Left hindlimb (tissue), 1 donor: ENCODE data around the gene PLLP.
"Not testable (repeated sequence)": the region's sequence is repeated elsewhere in the genome, so short reads cannot be mapped to it uniquely, and the experiment has no call there.

Source experiments
- DNase-seq: peaks from one replicate; pipeline ENCODE4 v3.0.0-alpha.2; 2018

The PLLP gene

DNA sequence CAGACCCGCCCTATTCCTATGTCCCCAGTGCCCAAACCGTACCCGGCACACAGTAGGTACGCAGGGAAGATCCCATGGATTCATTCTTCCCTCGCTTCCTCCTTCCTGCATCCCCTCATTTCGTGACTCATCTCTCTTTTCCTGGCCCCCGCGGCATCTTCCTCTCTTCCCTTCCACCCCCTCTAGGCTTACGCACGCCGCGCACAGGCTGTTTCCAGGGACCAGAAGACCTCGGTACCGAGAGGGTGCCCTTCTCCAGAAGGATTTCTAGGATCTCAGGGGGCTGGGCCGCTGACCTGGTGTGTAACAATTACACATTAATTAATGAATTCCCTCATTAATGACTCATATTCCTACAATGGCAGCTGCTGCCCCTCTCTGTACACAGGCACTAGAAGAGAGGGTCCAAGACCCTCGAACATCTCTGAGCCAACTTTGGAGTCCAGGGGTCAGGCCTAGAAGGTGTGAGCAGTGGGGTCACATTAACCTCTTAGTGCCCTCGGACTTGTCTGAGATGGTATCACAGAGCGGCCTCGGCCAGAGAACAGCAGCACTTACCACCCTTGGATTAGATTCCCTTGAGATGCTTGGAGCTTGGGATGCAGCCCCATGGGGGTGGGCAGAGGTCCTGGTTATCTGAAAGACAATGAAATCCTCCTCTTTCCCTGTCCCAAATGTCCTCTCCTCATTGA is 16.8 kb upstream of the PLLP start:
- DNase-seq: peak; percentile 42

DNA sequence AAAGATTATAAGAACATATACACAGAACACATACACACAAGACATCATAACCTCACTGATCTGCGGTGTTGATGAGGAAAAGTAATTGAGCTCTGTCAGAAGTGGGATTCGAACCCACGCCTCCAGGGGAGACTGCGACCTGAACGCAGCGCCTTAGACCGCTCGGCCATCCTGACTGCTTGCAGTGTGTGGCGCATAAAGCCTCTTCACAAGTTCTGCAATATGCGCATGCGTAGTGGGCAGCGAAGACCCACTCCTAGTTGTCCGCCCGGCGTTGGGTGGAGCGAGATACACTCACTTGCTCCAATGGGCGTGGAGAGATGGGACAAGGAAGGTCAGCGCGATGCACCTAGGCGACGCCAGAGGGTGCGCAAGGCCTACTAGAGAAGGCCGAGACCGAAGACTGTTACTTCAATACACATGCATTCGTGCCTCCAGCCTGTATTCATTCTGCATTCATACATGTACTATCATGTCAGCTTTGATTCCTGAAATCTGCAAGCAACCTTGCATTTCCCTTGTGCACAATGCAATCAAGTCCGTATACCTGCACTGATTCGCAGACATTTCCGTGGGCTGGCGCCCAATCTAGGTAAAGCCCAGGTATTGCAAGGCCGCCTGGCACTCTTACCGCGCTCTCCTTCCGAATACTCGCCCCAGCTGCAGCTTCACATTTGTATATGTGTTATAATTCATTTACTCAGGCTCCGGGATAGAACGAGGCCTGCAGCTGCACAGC is 16.1 kb upstream of the PLLP start:
- DNase-seq: peak; percentile 99

DNA sequence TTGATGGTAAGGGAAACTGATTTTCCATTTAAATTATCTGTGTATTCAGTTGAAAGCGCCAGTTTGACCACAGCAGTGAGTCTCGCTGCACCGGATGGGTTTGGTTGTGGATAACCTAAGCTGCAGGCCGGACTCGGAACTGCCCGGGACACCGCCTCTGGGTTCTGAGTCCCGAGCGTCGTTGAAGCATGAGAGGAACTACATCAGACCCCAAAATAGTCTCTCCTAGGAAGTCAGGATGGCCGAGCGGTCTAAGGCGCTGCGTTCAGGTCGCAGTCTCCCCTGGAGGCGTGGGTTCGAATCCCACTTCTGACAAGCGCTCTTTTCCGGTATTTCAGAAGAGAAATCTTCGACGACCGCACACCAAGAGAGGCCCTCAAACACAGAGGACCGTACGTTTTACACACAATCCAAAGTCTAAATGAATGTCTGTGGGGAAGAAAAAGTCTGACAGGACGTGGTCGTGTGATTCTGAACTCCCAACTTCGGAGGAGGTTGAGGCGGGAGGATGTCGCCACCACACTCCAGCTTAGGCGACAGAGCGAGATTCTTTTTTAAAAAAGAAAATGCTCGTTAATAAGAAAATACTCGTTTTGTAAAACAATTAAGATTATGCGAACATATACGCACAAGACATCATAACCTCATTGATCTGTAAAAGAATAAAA is 15.4 kb upstream of the PLLP start:
- peak; percentile 90 for DNase-seq

DNA sequence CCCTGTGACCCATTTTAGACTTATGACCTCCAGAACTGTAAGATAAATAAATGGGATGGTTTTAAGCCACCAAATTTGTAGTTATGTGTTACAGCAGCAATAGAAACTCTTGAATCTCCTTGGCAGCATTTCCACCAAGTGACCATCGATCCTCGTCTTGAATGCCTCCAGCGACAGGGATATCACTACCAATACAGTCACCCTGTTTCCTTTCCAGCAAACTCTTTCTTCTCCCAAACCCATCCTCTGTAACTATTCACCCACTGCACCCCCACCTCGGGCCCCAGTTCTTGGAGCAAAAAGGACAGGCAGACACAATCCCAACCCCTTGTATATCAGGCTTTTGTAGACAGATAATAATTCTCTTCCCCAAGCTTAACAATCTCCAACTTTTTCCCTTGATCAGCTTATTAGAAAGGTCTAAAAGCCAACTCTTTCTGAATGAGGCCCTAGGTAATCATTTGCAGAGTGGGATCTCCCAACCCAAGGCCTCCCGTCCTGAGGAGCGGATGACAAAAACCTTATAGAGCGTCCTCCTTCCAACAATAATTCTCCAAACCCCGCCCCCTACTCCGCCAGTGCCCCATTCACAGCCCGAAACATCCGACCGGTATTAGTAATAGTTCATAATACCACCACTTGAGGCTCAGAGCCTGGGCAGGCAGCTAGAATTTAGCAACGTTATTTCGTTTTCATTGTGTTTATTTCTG is 14.7 kb upstream of the PLLP start:
- DNase-seq: no peak

DNA sequence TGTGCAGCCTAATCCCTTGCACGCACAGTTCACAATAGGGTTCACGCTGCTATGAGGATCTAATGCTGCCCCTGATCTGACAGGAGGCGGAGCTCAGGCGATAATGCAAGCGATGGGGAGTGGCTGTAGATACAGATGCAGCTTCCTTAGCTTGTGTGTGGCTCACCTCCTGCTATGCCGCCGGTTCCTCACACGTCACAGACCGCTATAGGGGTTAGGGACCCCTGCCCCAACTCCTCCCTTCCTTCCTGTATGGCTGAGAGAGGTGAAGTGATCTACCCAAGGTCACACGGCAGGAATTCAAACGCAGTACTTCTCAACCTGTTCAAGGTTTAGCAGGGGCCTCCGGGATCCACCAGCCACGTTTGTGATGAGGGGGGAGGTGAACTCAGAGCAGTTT is 13.4 kb upstream of the PLLP start:
- no peak for DNase-seq

DNA sequence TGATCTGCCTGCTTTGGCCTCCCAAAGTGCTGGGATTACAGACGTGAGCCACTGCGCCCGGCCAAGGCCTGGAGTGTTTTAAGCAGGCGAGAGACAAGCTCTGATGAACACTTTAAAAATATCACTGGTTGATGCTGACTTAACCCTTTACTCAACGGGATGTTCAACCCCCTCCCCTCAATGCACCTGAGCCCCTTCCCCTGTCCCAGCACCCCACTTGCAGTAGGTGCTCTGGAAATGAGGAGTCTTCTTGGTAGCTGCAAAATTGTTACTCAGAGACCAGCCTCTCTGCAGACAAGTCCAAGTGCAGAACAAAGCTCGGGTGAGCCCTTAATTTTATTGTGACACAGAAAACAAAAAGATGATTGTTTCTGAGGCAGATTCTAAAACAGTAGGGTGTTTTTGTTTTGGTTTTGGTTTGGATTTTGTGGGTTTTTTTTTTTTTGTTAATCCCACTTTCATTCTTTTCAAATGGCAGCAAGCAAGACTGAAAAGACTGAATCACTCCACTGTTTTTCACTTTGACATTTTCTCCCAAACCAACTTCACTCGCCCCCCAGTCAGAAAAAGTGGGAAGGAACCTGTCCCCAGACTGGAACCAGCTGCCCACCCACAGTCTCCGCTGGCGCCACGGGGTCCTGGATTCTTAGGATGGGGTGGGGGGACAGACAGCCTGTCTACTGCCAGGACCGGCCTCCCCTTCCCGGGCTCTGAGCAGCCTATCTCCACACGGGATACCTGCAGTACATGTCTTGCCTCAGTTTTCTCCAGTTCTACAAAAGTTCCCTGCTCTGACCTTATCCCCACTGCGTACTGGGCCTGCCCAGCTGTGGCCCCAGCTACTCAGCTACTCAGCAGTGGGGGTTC is 5.2 kb upstream of the PLLP start:
- no peak for DNase-seq

DNA sequence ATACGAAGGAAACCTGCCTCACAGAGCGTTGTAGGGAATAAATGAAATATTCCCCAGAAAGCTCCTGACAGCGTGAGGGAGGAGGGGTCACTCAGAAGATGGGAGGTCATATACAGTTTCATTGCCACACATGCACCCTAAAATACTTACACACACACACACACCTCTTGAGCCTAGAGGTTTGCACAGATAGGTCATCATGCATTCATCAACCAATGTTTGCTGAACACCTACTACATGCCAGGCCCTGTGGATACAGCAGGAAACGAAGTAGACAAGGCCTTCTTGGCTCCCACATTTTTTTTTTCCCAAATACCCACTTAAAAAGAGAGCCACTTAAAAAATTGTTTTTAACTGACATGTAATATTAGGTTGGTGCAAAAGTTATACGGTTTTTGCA is 907 bp upstream of the PLLP start:
- DNase-seq: no peak

DNA sequence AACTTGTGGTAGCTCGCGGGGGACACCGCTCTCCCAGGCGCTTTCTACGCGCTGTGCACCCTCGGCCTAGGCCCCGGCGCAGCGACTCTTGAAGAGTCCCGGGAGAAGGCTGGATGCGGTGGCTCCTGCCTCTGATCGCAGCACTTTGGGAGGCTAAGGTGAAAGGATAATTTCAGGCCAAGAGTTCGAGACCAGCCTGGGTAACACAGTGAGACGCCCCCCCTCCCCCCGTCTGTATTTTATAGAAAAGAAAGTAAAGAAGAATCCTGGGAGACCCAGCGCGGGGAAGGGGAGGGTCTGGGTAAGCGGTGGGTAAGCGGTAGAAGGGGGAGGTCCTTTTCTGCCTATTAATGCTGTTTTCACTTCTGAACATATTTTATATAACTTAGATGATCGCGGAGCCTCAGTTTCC is 486 bp upstream of the PLLP start:
- no peak for DNase-seq

DNA sequence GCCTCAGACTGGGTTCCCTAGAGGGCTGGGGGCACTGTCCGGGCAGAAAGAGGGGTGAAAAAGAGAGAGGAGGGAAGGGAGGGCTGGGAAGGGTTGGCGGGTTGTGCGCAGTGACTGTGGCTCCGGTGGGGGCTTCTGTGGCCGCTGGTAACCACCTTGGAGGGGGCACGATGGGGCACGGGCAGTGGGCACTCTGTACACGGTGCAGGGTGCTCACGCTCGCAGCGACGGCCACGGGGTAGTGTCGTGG is 588 bp downstream of the PLLP start:
- no peak for DNase-seq

DNA sequence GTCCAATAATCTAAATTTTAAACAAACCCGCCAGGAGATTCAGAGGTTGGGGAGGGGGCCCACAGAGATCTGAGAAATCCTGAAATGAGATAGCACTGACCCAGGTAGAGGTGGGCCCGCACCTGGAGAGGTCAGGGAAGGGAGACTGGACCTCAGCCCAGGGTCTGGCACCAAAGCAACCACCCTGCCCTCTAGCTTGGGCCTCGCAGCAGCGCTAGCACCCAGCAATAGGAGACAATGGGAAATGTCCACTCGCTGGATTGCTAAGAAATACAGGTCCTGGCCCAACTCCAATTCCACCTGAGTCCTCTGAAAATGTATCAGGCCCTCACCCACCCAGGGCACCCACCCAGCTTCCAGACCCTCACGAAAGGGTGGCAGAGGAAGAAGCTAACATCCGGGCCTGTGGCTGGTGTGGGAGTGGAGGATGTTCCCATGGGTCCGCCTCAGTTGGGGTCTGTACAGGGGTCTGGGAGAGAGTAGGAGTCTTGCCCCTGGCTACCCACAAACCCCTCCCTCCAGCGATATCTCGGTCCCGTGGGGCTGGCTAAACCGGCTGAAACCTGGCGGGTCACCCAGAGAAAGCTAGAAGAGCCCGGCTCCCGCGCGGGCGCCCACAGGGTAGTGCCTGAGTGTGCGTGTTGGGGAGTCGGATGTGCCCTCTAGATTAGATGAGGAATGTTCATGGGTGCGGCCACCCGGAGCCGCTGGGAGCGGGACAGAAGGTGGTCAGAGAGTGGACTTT is 1.1 kb downstream of the PLLP start:
- no peak for DNase-seq

DNA sequence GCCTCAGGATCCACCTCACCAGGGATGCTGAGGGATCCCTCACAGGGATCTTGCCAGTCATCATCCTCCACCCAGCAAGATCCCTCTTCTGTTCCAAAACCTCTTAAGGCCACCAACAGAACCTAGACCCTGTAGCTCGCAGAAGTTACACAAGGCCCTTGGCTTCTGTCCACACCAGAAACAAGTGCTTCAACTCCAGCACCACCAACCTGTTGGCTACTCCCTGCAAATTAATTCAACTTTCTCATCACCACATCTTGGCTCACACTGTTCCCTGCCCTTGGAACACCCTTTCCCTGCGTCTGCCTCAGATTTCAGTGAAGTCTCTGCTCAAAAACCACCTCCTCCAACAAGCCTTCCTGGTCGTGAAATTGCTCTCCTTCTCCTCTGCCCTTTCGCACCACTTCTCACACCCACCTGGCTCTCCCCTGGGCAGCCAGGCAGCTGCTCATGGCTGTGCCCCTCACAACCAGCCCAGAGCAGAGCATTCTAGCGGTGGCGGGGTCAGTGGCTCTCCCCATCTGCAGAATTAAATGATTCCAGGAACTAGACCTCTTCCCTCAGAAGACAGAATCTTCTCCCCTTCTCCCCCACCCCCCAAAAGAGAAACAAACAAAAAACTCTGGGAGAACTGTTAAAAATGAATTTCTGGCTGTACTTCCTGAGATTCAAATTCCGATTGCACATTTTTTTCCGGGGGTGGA is 1.8 kb downstream of the PLLP start:
- no peak for DNase-seq

DNA sequence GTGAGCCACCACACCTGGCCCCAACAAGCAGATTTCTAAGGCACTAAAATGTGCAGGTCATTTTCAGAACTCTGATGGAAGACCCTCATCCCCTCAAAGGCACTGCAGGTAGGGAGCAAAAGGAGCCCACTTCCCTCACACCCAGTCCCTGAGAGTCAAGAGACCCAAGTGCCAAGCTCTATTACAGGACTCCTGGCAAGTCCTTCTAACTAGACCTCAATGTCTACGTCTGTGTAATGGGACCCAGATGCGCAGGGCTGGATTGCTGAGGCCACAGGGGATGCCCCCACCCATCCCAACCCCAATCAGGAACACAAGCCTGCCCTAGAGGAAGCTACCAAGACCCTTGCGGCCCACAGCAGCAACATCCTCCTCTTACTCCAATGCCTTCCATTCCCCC is 2.7 kb downstream of the PLLP start:
- no peak for DNase-seq

DNA sequence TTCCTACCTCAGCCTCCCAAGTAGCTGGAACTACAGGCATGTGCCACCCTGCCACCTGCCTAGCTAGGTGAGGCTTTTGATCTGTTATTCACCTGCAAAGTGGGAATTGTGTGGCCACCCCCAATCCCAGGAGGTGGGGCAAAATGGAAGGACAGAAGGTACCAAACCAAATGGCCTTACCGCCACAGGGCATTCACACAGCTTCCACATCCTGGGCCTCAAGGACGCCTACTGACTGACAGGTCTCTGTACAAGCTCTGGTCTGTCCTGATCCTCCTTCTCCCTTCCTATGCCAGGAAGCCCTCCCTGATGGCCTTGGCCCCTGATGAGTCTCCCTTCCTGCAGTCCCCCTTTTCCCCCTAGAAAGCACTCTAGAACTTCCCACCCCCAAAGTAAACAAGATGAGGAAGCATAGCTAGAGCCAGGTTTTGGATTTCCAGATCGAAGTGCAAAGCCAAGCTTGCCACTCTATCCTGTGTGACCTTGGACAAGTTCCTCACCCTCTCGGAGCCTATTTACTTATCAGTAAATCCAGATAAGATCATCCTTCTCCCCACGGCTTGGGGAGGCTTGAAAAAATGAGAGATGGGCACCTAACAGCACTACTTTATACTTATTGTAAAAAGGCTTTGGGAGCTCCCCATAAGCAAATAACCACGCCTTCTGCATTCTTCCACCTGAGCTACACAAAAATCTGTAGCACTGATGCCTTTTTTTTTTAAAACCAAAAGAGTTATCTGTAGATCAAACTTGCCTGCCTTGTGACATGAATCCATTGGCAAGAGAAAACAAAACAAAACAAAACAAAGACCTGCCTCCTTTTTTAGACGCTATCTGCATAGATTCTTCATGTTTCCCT is 4.5 kb downstream of the PLLP start:
- no peak for DNase-seq

DNA sequence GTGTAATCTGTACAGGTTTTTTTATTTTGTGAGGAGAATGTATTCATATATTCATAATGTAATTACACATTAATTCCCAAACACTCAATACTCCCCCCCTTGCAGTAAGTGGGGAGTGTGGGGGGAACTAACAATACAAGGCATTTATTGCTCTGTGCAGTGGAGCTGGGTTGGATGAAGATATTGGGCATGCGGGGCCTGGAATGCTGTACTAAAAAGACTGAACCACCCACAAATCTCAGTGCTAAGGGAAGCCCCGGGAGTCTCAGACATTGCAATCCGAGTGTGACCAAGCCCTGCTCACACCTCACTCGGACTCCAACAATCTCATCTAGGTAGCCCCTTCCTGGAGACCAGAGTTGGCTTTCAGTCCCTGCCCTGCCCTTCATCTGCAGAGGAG is 6.0 kb downstream of the PLLP start:
- DNase-seq: no peak

DNA sequence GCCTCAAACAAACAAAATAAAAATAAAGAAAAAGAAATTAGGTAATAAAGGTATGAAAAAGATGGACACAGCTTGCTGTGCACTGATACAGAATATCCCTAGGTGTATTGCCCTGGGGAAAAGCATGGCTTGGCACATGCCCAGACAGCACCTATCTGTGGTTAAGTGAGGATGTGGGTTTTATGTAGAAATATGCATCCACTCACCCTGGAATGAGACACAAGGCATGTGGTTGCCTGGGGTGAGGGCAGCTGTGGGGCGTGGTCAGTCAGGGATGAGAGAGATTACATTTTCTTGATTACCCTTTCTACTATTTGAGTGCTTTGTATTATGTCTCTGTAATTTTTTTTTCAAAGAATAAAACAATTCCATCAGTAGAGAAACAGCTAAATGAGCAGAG is 6.9 kb downstream of the PLLP start:
- no peak for DNase-seq

DNA sequence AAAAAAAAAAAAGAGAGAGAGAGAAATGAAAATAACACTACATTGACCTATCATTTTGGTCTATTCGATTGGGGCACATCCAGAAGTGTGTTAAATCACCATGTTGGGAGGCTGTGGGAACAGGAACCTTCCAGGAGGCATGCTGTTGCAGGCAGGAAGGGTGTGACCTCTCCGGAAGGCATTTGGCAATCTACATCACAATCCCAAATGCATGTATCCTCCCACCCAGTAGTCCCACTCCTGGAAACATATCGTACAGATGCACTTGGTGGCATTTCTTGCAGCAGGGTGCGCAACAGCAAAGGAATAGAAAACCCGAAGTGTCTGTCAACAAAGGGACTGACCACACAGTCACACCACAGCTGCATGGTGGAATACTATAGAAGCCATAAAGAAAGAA is 7.9 kb downstream of the PLLP start:
- no peak for DNase-seq

DNA sequence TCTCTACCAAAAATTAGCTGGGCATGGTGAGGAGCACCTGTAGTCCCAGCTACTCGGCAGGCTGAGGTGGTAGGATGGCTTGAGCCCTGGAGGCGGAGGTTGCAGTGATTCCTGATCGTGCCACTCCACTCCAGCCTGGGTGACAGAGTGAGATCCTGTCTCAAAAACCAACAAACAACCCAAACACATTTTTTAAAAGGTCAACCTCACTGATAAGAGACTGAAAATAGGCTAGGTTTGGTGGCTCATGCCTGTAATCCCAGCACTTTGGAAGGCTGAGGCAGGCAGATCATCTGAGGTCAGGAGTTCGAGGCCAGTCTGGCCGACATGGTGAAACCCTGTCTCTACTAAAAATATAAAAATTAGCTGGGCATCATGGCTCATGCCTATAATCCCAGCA is 8.5 kb downstream of the PLLP start:
- DNase-seq: not testable (repeated sequence)

DNA sequence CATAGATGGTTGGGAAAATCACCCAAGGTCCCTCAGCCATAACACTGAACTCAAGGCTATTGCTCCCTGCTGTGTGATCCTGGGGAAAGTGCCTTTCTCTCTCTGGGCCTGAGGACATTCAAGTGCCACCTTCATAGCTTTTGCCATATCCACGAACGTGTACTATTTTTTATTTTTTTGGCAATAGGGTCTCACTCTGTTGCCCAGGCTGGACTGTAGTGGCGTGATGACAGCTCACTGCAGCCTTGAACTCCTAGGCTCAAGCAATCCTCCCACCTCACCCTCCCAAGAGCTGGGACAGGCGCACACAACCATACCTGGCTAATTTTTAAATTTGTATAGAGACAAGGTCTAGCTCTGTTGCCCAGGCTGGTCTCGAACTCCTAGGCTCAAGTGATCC is 10.6 kb downstream of the PLLP start:
- DNase-seq: no peak

DNA sequence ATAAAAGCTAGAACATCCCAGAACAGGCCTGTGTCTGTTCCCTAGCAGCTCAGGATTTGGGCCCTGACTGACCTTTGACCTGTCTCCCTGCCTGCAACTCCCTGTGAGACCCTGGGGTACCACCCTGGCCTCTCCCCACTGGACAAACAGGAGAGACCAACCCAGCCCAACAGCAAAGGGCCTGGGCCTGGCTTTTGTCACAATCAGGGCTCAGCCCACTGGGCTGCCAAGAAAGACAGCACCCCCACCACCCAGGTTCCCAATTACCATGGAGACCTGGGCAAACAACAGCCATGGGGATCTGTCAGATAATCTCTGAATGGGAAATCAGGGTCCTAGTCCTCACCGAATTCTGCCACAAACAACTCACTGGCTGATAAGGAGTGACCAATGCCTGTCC is 11.1 kb downstream of the PLLP start:
- DNase-seq: no peak

DNA sequence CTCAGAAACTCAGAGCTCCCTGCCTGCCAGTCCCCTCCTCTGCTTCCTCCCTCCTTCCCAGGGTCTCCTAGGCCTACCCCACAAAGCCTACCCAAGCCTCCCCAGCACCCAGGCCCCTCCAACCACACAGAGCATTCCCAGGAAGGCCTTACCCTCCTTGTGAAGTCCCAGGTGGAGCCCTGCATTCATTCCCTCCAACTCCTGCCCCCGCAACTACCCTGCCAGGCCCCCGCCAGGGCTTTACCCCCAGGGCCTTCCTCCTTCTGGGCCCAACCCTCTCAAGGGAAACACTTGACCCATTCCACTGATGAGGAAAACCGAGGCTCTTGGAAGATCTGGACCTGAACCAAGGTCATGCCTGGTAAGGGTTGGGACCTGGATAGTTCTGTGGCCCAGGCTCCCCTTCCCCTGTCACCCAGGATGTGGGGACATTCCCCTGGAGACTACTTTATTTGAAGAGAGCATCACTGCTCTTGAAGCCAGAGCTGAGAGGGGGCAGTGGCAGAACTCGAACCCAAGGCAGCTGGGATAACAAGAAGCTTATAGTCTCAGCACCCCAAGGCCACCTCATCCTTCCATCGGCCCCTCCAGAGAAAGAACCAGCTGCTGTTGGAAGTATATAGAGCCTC is 12.5 kb downstream of the PLLP start:
- DNase-seq: no peak
